Bronchial epithelial cell (primary cell): ENCODE measurements around the gene MITF. TPM values are rescaled to one million over a fixed set of nuclear protein-coding genes. Genes with fewer than 3 reads are reported as not detected.

Source experiments
- DNase-seq: peaks from one replicate; pipeline ENCODE4 v3.0.0-alpha.2; 2010; ENCODE audit warnings: low read depth
- FAIRE-seq: peaks from 2 replicates; lab custom pipeline; 2011; peaks lifted over from hg19 to GRCh38; lab: Jason Lieb, UNC
- H3K27me3 ChIP-seq: 2 replicates; pipeline ENCODE4 v1.5.1; 2011; ENCODE audit warnings: low read length; ENCODE audit not compliant: control insufficient read depth, insufficient read depth
- H3K36me3 ChIP-seq: 2 replicates; pipeline ENCODE4 v1.5.1; 2011; ENCODE audit warnings: low read length; ENCODE audit not compliant: control insufficient read depth, insufficient read depth
- H3K4me3 ChIP-seq: 2 replicates; pipeline ENCODE4 v1.5.1; 2011; ENCODE audit warnings: mild to moderate bottlenecking, low read depth, low read length, control low read depth
- CTCF ChIP-seq: IDR thresholded peaks from 2 replicates; pipeline ENCODE4 v1.5.1; 2011; ENCODE audit warnings: mild to moderate bottlenecking, moderate library complexity, low read length, control low read depth, inconsistent platforms; ENCODE audit not compliant: insufficient read depth, severe bottlenecking
- total RNA-seq: library from RNA; depleted of rRNA; stranded (reverse); fragments of >200 nt; gene quantifications from 2 replicates; pipeline ENCODE4 v1.2.1, GENCODE V29; 2014

The MITF gene
- total RNA-seq, 1 donor from 2014 or later: 1.6 TPM

GRCh38 chr3:69725994-69726571 lies 13.2 kb upstream of the MITF start:
- H3K36me3 ChIP-seq: no peaks in the 10 kb centered on the region
- H3K4me3 ChIP-seq: no peak overlapping the region
- TF ChIP-seq CTCF: no peak
- DNase-seq: no peak
- FAIRE-seq: peak; percentile 73
- H3K27me3 ChIP-seq: no peaks in the 10 kb centered on the region

- no peak for DNase-seq
- TF ChIP-seq CTCF: no peak
- no peak overlapping the region for H3K4me3 ChIP-seq
- FAIRE-seq: no peak
- no peaks in the 10 kb centered on the region for H3K27me3 ChIP-seq
- no peaks in the 10 kb centered on the region for H3K36me3 ChIP-seq
Observed at GRCh38 chr3:69729147-69729919, 9.9 kb upstream of the MITF start.

- DNase-seq (no peak), FAIRE-seq (no peak)
- H3K4me3 ChIP-seq: no peak overlapping the region
- no peaks in the 10 kb centered on the region for H3K36me3 ChIP-seq
- H3K27me3 ChIP-seq: no peaks in the 10 kb centered on the region
- TF ChIP-seq CTCF: no peak
Observed at GRCh38 chr3:69731080-69731479, 8.2 kb upstream of the MITF start.

- Histone ChIP-seq H3K27me3 (no peaks in the 10 kb centered on the region), H3K4me3 (no peak overlapping the region), H3K36me3 (no peaks in the 10 kb centered on the region)
- FAIRE-seq (peak; percentile 13), DNase-seq (no peak)
- no peak for TF ChIP-seq CTCF
Observed at GRCh38 chr3:69735893-69736292, 3.4 kb upstream of the MITF start.

GRCh38 chr3:69737392-69737791 lies 1.9 kb upstream of the MITF start:
- no peak for TF ChIP-seq CTCF
- no peak overlapping the region for H3K4me3 ChIP-seq
- no peak for FAIRE-seq

More at GRCh38 chr3:69737392-69737791, 1.9 kb upstream of the MITF start:
- DNase-seq: no peak
- Histone ChIP-seq H3K27me3 (no peaks in the 10 kb centered on the region), H3K36me3 (no peaks in the 10 kb centered on the region)
